A375 (cell line): ENCODE measurements around the gene RCHY1. TPM values are rescaled to one million over a fixed set of nuclear protein-coding genes. Genes with fewer than 3 reads are reported as not detected.

Experiments used
- total RNA-seq: library from RNA; depleted of rRNA; stranded (reverse); fragments of >200 nt; shearing (Covaris generic); gene quantifications from 2 replicates; pipeline ENCODE4 v1.2.3, GENCODE V29; 2014; rRNA removed

The RCHY1 gene
- total RNA-seq, result 15.4 and 18.8 TPM in 2 replicates

GRCh38 chr4:75514131-75514948 is at the start of gene RCHY1, which contains the start of gene THAP6:
Gene RCHY1, minus strand, starts transcription at chr4:75514403. Its CDS starts 117 bp downstream, at chr4:75514286.
Gene THAP6, plus strand, starts transcription at chr4:75514473. Its CDS starts 980 bp downstream, at chr4:75515453.

GRCh38 chr4:75555294-75556164 is 41.3 kb upstream of the RCHY1 start, which contains the start of gene ODAPH:
Gene ODAPH, plus strand, starts transcription at chr4:75556066. Its CDS starts 17 bp downstream, at chr4:75556083.

Other genes starting within 250 kb of the RCHY1 start
- 8.1 and 10.5 TPM in 2 replicates for gene THAP6, start 70 bp upstream of the RCHY1 start, total RNA-seq
- not detected in 2 replicates for gene ODAPH, start 41.7 kb upstream of the RCHY1 start, total RNA-seq
- gene CDKL2, start 116.1 kb upstream of the RCHY1 start, total RNA-seq, result not detected in 2 replicates
- 51.0 and 61.7 TPM in 2 replicates for gene G3BP2, start 159.0 kb upstream of the RCHY1 start, total RNA-seq
- 46.9 and 51.6 TPM in 2 replicates for gene USO1, start 210.2 kb upstream of the RCHY1 start, total RNA-seq